Psoas muscle (tissue), 8 donors: Measurements from ENCODE around the gene SETD3. TPM values are rescaled to one million over a fixed set of nuclear protein-coding genes. Genes with fewer than 3 reads are reported as not detected.

Experiments
- ATAC-seq, 4 donors: fragments of 200-7000 bp; cut with Tn5 transposase; one replicate each; pipeline ENCODE4 v1.9.1; 2020; ENCODE audit warnings: moderate library complexity in 3 of 4, mild to moderate bottlenecking in 2 of 4
- DNase-seq, 2 donors: peaks; one replicate each; pipeline ENCODE4 v3.0.0-alpha.2; 2020
- H3K27ac ChIP-seq: fragments of 200-600 bp; one replicate; pipeline ENCODE4 v1.8.0; 2022
- H3K27me3 ChIP-seq, 3 donors: fragments of 200-600 bp in 1 of 3; one replicate each; pipeline versions ENCODE4 v1.6.1 to v1.8.0; 2013 to 2022; ENCODE audit warnings: low read length in 2 of 3, mild to moderate bottlenecking in 2 of 3, moderate library complexity in 1 of 3; ENCODE audit not compliant: insufficient read depth in 3 of 3
- H3K36me3 ChIP-seq, 2 donors: fragments of 200-600 bp in 1 of 2; one replicate each; pipeline versions ENCODE4 v1.6.1 to v1.8.0; 2013 to 2022; ENCODE audit warnings: low read depth in 1 of 2, mild to moderate bottlenecking in 1 of 2, moderate library complexity in 1 of 2; ENCODE audit not compliant: insufficient read depth in 1 of 2
- H3K4me1 ChIP-seq: fragments of 200-600 bp; one replicate; pipeline ENCODE4 v1.8.0; 2022
- H3K4me3 ChIP-seq: fragments of 200-600 bp; one replicate; pipeline ENCODE4 v1.8.0; 2022; ENCODE audit warnings: mild to moderate bottlenecking
- H3K9me3 ChIP-seq: fragments of 200-600 bp; one replicate; pipeline ENCODE4 v1.8.0; 2022
- WGBS, 3 donors: extraction: QIAGEN DNeasy Blood & Tissue Kit; methylation state at CpG; one replicate each; pipeline versions ENCODE4 v1.1.6 to v1.1.7; 2013; 5-methylcytosine and 5-hydroxymethylcytosine counted together
- intact Hi-C, 2 donors: fragments of 100-400 bp; cut with DNase I; formaldehyde crosslinking; loops; one replicate each; pipeline versions ENCODE4 v1.11.0 to v1.14.2; 2022
- polyA plus RNA-seq, 3 donors: library from polyadenylated mRNA; stranded (reverse); fragments of 200-250 nt; gene quantifications; one replicate each; pipeline ENCODE4 v1.2.3, GENCODE V29; 2013
- total RNA-seq, 4 donors: library from RNA; stranded (reverse); fragmentation: NEBNext Ultra II Directional in 2 of 4; extraction: Animal tissue kit (Norgen Biotek cat#: 25700) in 2 of 4; gene quantifications; one replicate each; pipeline versions ENCODE4 v1.2.1 to v1.2.4, GENCODE V29; 2021 to 2023
- TF ChIP-seq, protein P1 (sequence below): fragments of 200-600 bp; IDR thresholded peaks from one replicate; pipeline ENCODE4 v1.8.0; 2022; ENCODE audit warnings: antibody characterized with exemption
- donor health status: healthy with polysubstance abuse.
- donor health status: DM: no; HTN: no; CAD: no; lungs with moderate emphysema.
- donor health status: Bipolar disorder and iron deficiency.
- donor health status: healthy.
- donor health status: DM: yes; HTN: yes; CAD: no.
- donor health status: DM: no; HTN: no; CAD: no.
- donor health status: DM: no; HTN: no; CAD: no.
- donor health status: DM: yes; HTN: yes; CAD: no.

SETD3 gene
- total and polyA plus RNA-seq, 7 donors, result 84.0 to 177 (median 123) TPM

DNA sequence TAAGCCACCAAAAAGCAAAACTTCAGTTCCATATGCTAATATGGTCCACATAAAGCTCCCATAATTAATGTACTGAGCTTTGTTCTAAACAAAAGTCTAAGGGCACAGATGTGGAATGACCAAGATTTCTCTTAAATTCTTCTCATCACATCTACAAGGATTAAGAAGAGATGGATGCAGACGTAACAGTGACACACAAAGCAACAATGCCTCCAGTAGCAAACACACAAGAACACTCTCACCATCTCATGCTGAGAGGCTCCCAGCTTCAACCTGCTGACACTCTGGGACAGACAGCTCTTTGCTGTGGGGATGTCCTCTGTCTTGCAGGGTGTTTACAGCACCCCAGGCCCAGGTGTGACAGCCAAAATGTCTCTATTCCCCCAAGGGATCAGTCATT lies 48.2 kb downstream of the SETD3 start:
- intact Hi-C loops, result no loop called here
- peaks cover 3% of the 10 kb centered on the region for H3K4me1 ChIP-seq
- no peaks in the 10 kb centered on the region for H3K27me3 ChIP-seq
- TF ChIP-seq, protein P1, sequence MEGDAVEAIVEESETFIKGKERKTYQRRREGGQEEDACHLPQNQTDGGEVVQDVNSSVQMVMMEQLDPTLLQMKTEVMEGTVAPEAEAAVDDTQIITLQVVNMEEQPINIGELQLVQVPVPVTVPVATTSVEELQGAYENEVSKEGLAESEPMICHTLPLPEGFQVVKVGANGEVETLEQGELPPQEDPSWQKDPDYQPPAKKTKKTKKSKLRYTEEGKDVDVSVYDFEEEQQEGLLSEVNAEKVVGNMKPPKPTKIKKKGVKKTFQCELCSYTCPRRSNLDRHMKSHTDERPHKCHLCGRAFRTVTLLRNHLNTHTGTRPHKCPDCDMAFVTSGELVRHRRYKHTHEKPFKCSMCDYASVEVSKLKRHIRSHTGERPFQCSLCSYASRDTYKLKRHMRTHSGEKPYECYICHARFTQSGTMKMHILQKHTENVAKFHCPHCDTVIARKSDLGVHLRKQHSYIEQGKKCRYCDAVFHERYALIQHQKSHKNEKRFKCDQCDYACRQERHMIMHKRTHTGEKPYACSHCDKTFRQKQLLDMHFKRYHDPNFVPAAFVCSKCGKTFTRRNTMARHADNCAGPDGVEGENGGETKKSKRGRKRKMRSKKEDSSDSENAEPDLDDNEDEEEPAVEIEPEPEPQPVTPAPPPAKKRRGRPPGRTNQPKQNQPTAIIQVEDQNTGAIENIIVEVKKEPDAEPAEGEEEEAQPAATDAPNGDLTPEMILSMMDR, result no peak
- H3K9me3 ChIP-seq, result no peaks in the 10 kb centered on the region
- H3K36me3 ChIP-seq, result peaks cover 0 to 45% of the 10 kb centered on the region in 2 donors
- H3K4me3 ChIP-seq, result no peak overlapping the region
- DNase-seq (no peak), ATAC-seq (no peak)
- 76 to 88% (median 85%) methylated on average over 1 of the region's 1 CpG for WGBS, 3 donors
- no peak overlapping the region for H3K27ac ChIP-seq

DNA sequence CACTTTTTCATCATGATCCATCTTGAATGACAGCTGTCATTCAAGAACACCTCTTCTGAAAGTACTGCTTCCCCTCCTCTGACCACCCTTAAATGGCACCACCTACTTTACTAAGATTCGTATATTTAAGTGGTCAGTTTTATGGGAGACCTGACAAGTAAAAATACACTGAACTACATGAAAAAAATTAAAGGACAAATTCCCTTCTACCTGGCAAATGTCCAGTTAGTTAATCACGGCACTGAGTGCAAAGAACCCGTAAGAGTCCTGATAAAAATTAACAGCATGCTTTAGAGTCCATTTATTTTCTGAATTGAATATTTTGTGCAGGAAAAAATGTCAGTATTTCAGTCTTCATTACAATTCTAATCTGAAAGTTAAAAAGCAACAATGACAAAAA lies 48.7 kb downstream of the SETD3 start:
- TF ChIP-seq, protein P1, result no peak
- no peaks in the 10 kb centered on the region for H3K9me3 ChIP-seq
- DNase-seq (no peak), ATAC-seq (no peak)
- H3K4me1 ChIP-seq, result peaks cover 3% of the 10 kb centered on the region
- intact Hi-C loops, result no loop called here
- WGBS, 3 donors, result 66 to 77% (median 72%) methylated on average over 3 of the region's 3 CpGs
- H3K4me3 ChIP-seq, result no peak overlapping the region
- no peak overlapping the region for H3K27ac ChIP-seq
- H3K27me3 ChIP-seq, result no peaks in the 10 kb centered on the region
- H3K36me3 ChIP-seq, result peaks cover 0 to 40% of the 10 kb centered on the region in 2 donors

- no peak for DNase-seq
- 67 to 68% (median 68%) methylated on average over 7 of the region's 7 CpGs for WGBS, 3 donors
- Histone ChIP-seq H3K27me3 (no peaks in the 10 kb centered on the region), H3K4me1 (peaks cover 10% of the 10 kb centered on the region), H3K36me3 (peaks cover 0 to 26% of the 10 kb centered on the region in 2 donors), H3K4me3 (no peak overlapping the region), H3K27ac (no peak overlapping the region), H3K9me3 (no peaks in the 10 kb centered on the region)
- TF ChIP-seq, protein P1, result no peak
- intact Hi-C loops, result no loop called here
- ATAC-seq, result peak in 3 of 4 donors; percentile 23 to 47 (median 46)
These were observed 50.2 kb downstream of the SETD3 start for GRCh38 chr14:99430491-99430890.

DNA sequence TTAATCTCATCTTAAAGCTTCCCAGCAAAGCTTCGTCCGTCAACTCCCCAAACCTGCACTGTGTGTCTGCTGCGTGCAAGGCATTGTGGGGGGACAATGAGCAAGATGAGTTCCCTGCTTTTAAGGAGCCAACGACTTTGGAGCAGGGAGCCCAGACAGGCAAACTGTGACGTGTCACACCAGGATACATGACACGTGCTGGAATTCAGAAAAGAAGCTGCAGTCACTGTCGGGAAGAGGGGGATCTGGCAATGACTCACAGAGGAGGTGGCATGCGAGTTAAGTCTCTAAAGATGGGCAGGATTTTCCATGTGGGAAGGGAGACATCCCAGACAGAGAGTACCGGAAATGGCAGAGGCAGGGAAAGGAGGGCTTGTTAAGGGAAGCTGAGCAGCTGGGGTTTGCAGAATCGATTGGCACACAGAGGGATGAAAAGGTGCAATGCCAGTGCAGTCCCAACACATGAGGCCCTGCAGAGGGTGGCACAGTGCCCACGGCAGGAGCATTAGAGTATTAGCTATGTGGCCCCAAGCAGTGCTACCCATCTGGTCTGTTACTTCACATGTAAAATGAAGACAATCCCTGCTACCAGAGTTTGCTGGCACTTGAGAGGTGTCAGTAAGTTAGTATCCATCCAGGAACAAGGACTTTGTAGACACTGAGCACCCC lies 52.9 kb downstream of the SETD3 start:
- H3K36me3 ChIP-seq, result peaks cover 0 to 20% of the 10 kb centered on the region in 2 donors
- TF ChIP-seq, protein P1, result no peak
- no peaks in the 10 kb centered on the region for H3K9me3 ChIP-seq
- 66 to 79% (median 67%) methylated on average over 11 of the region's 11 CpGs for WGBS, 3 donors
- ATAC-seq, result no peak
- H3K4me3 ChIP-seq, result no peak overlapping the region
- H3K27me3 ChIP-seq, result no peaks in the 10 kb centered on the region
- H3K4me1 ChIP-seq, result peaks cover 29% of the 10 kb centered on the region
- no peak for DNase-seq
- intact Hi-C loops, result no loop called here
- H3K27ac ChIP-seq, result no peak overlapping the region
